WERI-Rb-1 (cell line): Measurements from ENCODE around the gene RPL39L.

Source experiments
- DNase-seq: peaks from one replicate; pipeline ENCODE4 v3.0.0-alpha.2; 2020
- H3K27ac ChIP-seq: fragments of 250-450 bp; sonication (Bioruptor Pico); 2 replicates; pipeline ENCODE4 v1.5.1; 2020; ENCODE audit warnings: mild to moderate bottlenecking, moderate library complexity
- H3K27me3 ChIP-seq: fragments of 250-450 bp; sonication (Bioruptor Pico); 2 replicates; pipeline ENCODE4 v1.5.1; 2021; ENCODE audit warnings: mild to moderate bottlenecking, low read depth, moderate library complexity; ENCODE audit not compliant: insufficient read depth, severe bottlenecking
- H3K36me3 ChIP-seq: fragments of 250-450 bp; sonication (Bioruptor Pico); 2 replicates; pipeline ENCODE4 v1.5.1; 2020; ENCODE audit warnings: mild to moderate bottlenecking, moderate library complexity
- H3K4me3 ChIP-seq: 2 replicates; pipeline ENCODE4 v1.5.1; 2011; ENCODE audit warnings: low read depth, mild to moderate bottlenecking, control low read depth, low read length
- H3K9me3 ChIP-seq: fragments of 250-450 bp; sonication (Bioruptor Pico); 2 replicates; pipeline ENCODE4 v1.5.1; 2021; ENCODE audit warnings: mild to moderate bottlenecking, moderate library complexity; ENCODE audit not compliant: severe bottlenecking
- CTCF ChIP-seq: IDR thresholded peaks from 2 replicates; pipeline ENCODE4 v1.5.1; 2011; ENCODE audit warnings: low read depth, mild to moderate bottlenecking, control low read depth, inconsistent platforms, low read length

Gene RPL39L

GRCh38 chr3:187101184-187102072, 37.9 kb downstream of the RPL39L start:
- no peak for DNase-seq
- H3K27ac ChIP-seq: no peak overlapping the region
- no peak overlapping the region for H3K4me3 ChIP-seq
- TF ChIP-seq CTCF: no peak
- H3K36me3 ChIP-seq: no peaks in the 10 kb centered on the region
- H3K27me3 ChIP-seq: no peaks in the 10 kb centered on the region
- no peaks in the 10 kb centered on the region for H3K9me3 ChIP-seq

GRCh38 chr3:187098923-187099512, 40.3 kb downstream of the RPL39L start:
- Histone ChIP-seq H3K36me3 (no peaks in the 10 kb centered on the region), H3K9me3 (no peaks in the 10 kb centered on the region)
- no peak for TF ChIP-seq CTCF

GRCh38 chr3:187093320-187093719, 46.0 kb downstream of the RPL39L start:
- no peak for DNase-seq
- Histone ChIP-seq H3K27me3 (no peaks in the 10 kb centered on the region), H3K27ac (no peak overlapping the region), H3K4me3 (no peak overlapping the region), H3K36me3 (no peaks in the 10 kb centered on the region), H3K9me3 (no peaks in the 10 kb centered on the region)
- no peak for TF ChIP-seq CTCF

More at GRCh38 chr3:187098923-187099512, 40.3 kb downstream of the RPL39L start:
- Histone ChIP-seq H3K27me3 (no peaks in the 10 kb centered on the region), H3K27ac (no peak overlapping the region), H3K4me3 (no peak overlapping the region)
- DNase-seq: no peak

GRCh38 chr3:187088701-187089100, 50.6 kb downstream of the RPL39L start:
- Histone ChIP-seq H3K9me3 (no peaks in the 10 kb centered on the region), H3K36me3 (no peaks in the 10 kb centered on the region), H3K4me3 (no peak overlapping the region), H3K27ac (no peak overlapping the region), H3K27me3 (no peaks in the 10 kb centered on the region)
- TF ChIP-seq CTCF: no peak
- no peak for DNase-seq

- H3K36me3 ChIP-seq: no peaks in the 10 kb centered on the region
- no peaks in the 10 kb centered on the region for H3K27me3 ChIP-seq
- TF ChIP-seq CTCF: no peak
- no peaks in the 10 kb centered on the region for H3K9me3 ChIP-seq
- no peak overlapping the region for H3K27ac ChIP-seq
- H3K4me3 ChIP-seq: no peak overlapping the region
- no peak for DNase-seq
Observed at GRCh38 chr3:187086831-187087230, 52.5 kb downstream of the RPL39L start.
